Endothelial cell of umbilical vein (primary cell): ENCODE measurements around the gene ABCG4. TPM values are rescaled to one million over a fixed set of nuclear protein-coding genes. Genes with fewer than 3 reads are reported as not detected.

Experiments used
- BruUV-seq: library from RNA; stranded (reverse); fragments of 400-500 nt; replicated peaks from 2 replicates; lab custom pipeline; 2021; lab: Mats Ljungman, UMichigan
- CTCF ChIA-PET: fragments of 300-600, 350-600 bp; sonication (Branson Sonifier 250); formaldehyde crosslinking; loops from one replicate; lab custom pipeline; 2021; ENCODE audit warnings: antibody characterized with exemption, inconsistent platforms; lab: Charles Lee
- POLR2A ChIA-PET: fragments of 300-600, 350-600 bp; sonication (Branson Sonifier 250); formaldehyde crosslinking; loops from one replicate; lab custom pipeline; 2021; ENCODE audit warnings: antibody characterized with exemption, inconsistent platforms; lab: Charles Lee
- DNase-seq: peaks from one replicate; pipeline ENCODE4 v3.0.0-alpha.2; 2011; ENCODE audit warnings: low read depth, low spot score
- FAIRE-seq: peaks from 2 replicates; lab custom pipeline; 2011; peaks lifted over from hg19 to GRCh38; lab: Jason Lieb, UNC
- H2AFZ ChIP-seq: 2 replicates; pipeline ENCODE4 v1.6.0; 2012; ENCODE audit warnings: low read depth, low read length, control low read depth, inconsistent platforms
- H3K27ac ChIP-seq: 2 replicates; pipeline ENCODE4 v1.5.1; 2011; ENCODE audit warnings: low read depth, mild to moderate bottlenecking, control low read depth, low read length, moderate library complexity; ENCODE audit not compliant: insufficient read depth
- H3K27me3 ChIP-seq, 2 experiments: 2 replicates each; pipeline versions ENCODE4 v1.6.0 to v1.6.1; 2011; ENCODE audit warnings: low read length in 2 of 2, mixed read lengths in 1 of 2; ENCODE audit not compliant: control insufficient read depth in 2 of 2, insufficient read depth in 2 of 2
- H3K36me3 ChIP-seq, 2 experiments: 2 replicates in 1 of 2; 3 replicates in 1 of 2; pipeline ENCODE4 v1.5.1; 2011; ENCODE audit warnings: low read length in 2 of 2, mild to moderate bottlenecking in 1 of 2, moderate library complexity in 1 of 2; ENCODE audit not compliant: control insufficient read depth in 2 of 2, insufficient read depth in 2 of 2; ENCODE audit errors: extremely low read depth in 1 of 2
- H3K4me1 ChIP-seq: 3 replicates; pipeline ENCODE4 v1.5.1; 2011; ENCODE audit warnings: mild to moderate bottlenecking, low read length; ENCODE audit not compliant: control insufficient read depth, insufficient read depth; ENCODE audit errors: extremely low read depth
- H3K4me2 ChIP-seq: 2 replicates; pipeline ENCODE4 v1.6.1; 2011; ENCODE audit warnings: low read length, control low read depth, mixed read lengths; ENCODE audit not compliant: insufficient read depth
- H3K4me3 ChIP-seq, 3 experiments: fragments of 200-600 bp in 1 of 3; sonication (generic), shearing (Covaris generic) in 1 of 3; replicated peaks in 1 of 3; 2 replicates each; pipeline ENCODE4 v1.5.1; 2011 to 2016; ENCODE audit warnings: control low read depth in 3 of 3, low read length in 3 of 3, mild to moderate bottlenecking in 2 of 3, inconsistent platforms in 1 of 3, low read depth in 1 of 3, moderate library complexity in 1 of 3; ENCODE audit not compliant: insufficient read depth in 1 of 3
- H3K79me2 ChIP-seq: 2 replicates; pipeline ENCODE4 v1.6.0; 2012; ENCODE audit warnings: low read length, inconsistent platforms; ENCODE audit not compliant: control insufficient read depth, insufficient read depth
- H3K9ac ChIP-seq: replicated peaks from 2 replicates; pipeline ENCODE3; 2011; ENCODE audit warnings: low read length, control low read depth; ENCODE audit not compliant: insufficient read depth; ENCODE audit errors: extremely low read depth
- H3K9me1 ChIP-seq: replicated peaks from 3 replicates; pipeline ENCODE4 v1.6.0; 2011; ENCODE audit warnings: mild to moderate bottlenecking, low read length; ENCODE audit not compliant: control insufficient read depth, insufficient read depth; ENCODE audit errors: extremely low read depth
- H3K9me3 ChIP-seq: replicated peaks from 2 replicates; pipeline ENCODE4 v1.5.1; 2012; ENCODE audit warnings: low read length, inconsistent platforms; ENCODE audit not compliant: control insufficient read depth, insufficient read depth
- H4K20me1 ChIP-seq: replicated peaks from 2 replicates; pipeline ENCODE3; 2011; ENCODE audit warnings: mild to moderate bottlenecking, low read length; ENCODE audit not compliant: control insufficient read depth, insufficient read depth; ENCODE audit errors: extremely low read depth
- CTCF ChIP-seq, 2 donors: IDR thresholded peaks; 1 replicate in 1 of 2; 2 replicates in 1 of 2; pipeline ENCODE4 v1.5.1; 2011; ENCODE audit warnings: low read length in 2 of 2, mild to moderate bottlenecking in 2 of 2, moderate library complexity in 2 of 2, control low read depth in 1 of 2, inconsistent platforms in 1 of 2, low read depth in 1 of 2; ENCODE audit not compliant: insufficient read depth in 1 of 2; ENCODE audit errors: extremely low read depth in 1 of 2
- EZH2 ChIP-seq: IDR thresholded peaks from 2 replicates; pipeline ENCODE4 v1.6.1; 2012; ENCODE audit warnings: borderline replicate concordance, low read depth, mild to moderate bottlenecking, moderate library complexity, low read length, inconsistent platforms; ENCODE audit not compliant: severe bottlenecking
- FOS ChIP-seq: IDR thresholded peaks from 2 replicates; pipeline ENCODE4 v1.6.1; 2011; ENCODE audit warnings: mild to moderate bottlenecking, low read length, moderate library complexity, borderline replicate concordance; ENCODE audit not compliant: insufficient read depth
- GATA2 ChIP-seq: IDR thresholded peaks from 2 replicates; pipeline ENCODE4 v1.7.0; 2011; ENCODE audit warnings: low read depth, mild to moderate bottlenecking, moderate library complexity, mixed read lengths, low read length; ENCODE audit not compliant: insufficient read length, insufficient read depth
- JUN ChIP-seq: IDR thresholded peaks from 2 replicates; pipeline ENCODE4 v1.6.1; 2011; ENCODE audit warnings: borderline replicate concordance, low read depth; ENCODE audit not compliant: insufficient read length, insufficient read depth
- MYC ChIP-seq: IDR thresholded peaks from one replicate; pipeline ENCODE4 v1.6.1; 2011; ENCODE audit warnings: mild to moderate bottlenecking, low read depth, low read length
- POLR2A ChIP-seq: IDR thresholded peaks from 2 replicates; pipeline ENCODE4 v1.6.1; 2012; ENCODE audit warnings: low read depth, mild to moderate bottlenecking, control low read depth, low read length
- POLR2AphosphoS5 ChIP-seq: IDR thresholded peaks from 2 replicates; pipeline ENCODE4 v1.6.1; 2012; ENCODE audit warnings: low read depth, mild to moderate bottlenecking, control low read depth, low read length, moderate library complexity; ENCODE audit not compliant: insufficient read depth
- dilution Hi-C: fragments of 300-500 bp; cut with MboI; formaldehyde crosslinking; loops from one replicate; pipeline ENCODE4 v1.15.0; 2019; ENCODE audit warnings: low sequenced_read_pairs; ENCODE audit not compliant: extremely low pct_ligation_motif_present
- intact Hi-C: fragments of 100-400 bp; cut with micrococcal nuclease; formaldehyde crosslinking; loops from one replicate; pipeline ENCODE4 v1.10.0; 2022
- polyA plus RNA-seq, 4 experiments: library from polyadenylated mRNA; depleted of rRNA in 3 of 4; stranded (reverse) in 3 of 4; unstranded in 1 of 4; fragments of >200 nt; gene quantifications; 2 replicates each; pipeline versions ENCODE4 v1.2.1 to v1.2.3, GENCODE V29; 2011 to 2012; ENCODE audit warnings: missing spikeins in 1 of 4
- total RNA-seq: library from RNA; stranded (reverse); gene quantifications from 2 replicates; pipeline ENCODE4 v1.2.3, GENCODE V29; 2021
- TF ChIP-seq, protein P1 (sequence below): IDR thresholded peaks from 2 replicates; pipeline ENCODE4 v1.6.1; 2011; ENCODE audit not compliant: insufficient read depth, insufficient read length

The ABCG4 gene
- total and polyA plus RNA-seq, 2 donors (not counting 3 experiments of a cell fraction or from before 2014, with no cell fraction given) = 1.0 to 1.7 TPM

DNA sequence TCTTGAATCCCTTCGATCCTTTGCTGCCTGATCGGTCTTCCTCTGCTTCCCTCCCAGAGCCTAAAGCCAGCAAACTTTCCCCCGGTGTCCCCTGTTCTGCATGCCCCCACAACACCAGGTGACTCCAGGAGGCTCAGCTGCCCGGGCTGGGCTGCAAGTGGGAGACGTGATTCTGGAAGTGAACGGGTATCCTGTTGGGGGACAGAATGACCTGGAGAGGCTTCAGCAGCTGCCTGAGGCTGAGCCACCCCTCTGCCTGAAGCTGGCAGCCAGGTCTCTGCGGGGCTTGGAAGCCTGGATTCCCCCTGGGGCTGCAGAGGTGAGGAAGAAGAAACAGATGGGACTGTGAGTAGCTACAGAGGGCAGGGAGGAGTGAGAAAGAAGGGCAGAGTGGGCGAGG lies 40.0 kb downstream of the ABCG4 start:
- CTCF ChIA-PET = no interaction called here
- Histone ChIP-seq H3K4me3 (no peak overlapping the region), H3K27ac (no peak overlapping the region), H3K79me2 (no peaks in the 10 kb centered on the region), H4K20me1 (no peaks in the 10 kb centered on the region), H3K36me3 (no peaks in the 10 kb centered on the region), H3K9me3 (no peaks in the 10 kb centered on the region), H3K27me3 (peaks cover 0 to 2% of the 10 kb centered on the region in 2 experiments), H3K9ac (no peak overlapping the region), H3K4me1 (no peaks in the 10 kb centered on the region), H3K4me2 (no peak overlapping the region), H3K9me1 (no peaks in the 10 kb centered on the region), H2AFZ (no peak overlapping the region)
- POLR2A ChIA-PET = no interaction called here
- dilution Hi-C loops = no loop called here
- BruUV-seq = no TSS peak
- FAIRE-seq (no peak), DNase-seq (no peak)
- no peak for TF ChIP-seq MYC
- no peak for TF ChIP-seq JUN
- TF ChIP-seq GATA2 = no peak
- TF ChIP-seq, protein P1, sequence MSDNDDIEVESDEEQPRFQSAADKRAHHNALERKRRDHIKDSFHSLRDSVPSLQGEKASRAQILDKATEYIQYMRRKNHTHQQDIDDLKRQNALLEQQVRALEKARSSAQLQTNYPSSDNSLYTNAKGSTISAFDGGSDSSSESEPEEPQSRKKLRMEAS = no peak
- no peak for TF ChIP-seq POLR2AphosphoS5
- no peak for TF ChIP-seq CTCF (IDR thresholded peaks at IDR 0.05; ENCODE audit: extremely low read depth in 1 of 2, insufficient read depth in 1 of 2, low read depth in 1 of 2, low read length in 2 of 2)
- TF ChIP-seq EZH2 = no peak
- TF ChIP-seq FOS = no peak
- no peak for TF ChIP-seq POLR2A
- intact Hi-C loops = no loop called here
